Fibroblast of lung (primary cell): ENCODE results near the gene CDC20B. TPM values are rescaled to one million over a fixed set of nuclear protein-coding genes. Genes with fewer than 3 reads are reported as not detected.

Experiments
- DNase-seq, 2 donors: peaks; one replicate each; pipeline versions ENCODE4 v3.0.0 to v3.0.0-alpha.2; 2010; ENCODE audit warnings: low read depth in 2 of 2
- H2AFZ ChIP-seq: 2 replicates; pipeline ENCODE4 v1.5.1; 2012; ENCODE audit warnings: low read length, control low read depth, inconsistent platforms
- H3K27ac ChIP-seq: 2 replicates; pipeline ENCODE4 v1.5.1; 2011; ENCODE audit warnings: low read length, control low read depth; ENCODE audit not compliant: insufficient read depth
- H3K27me3 ChIP-seq: 2 replicates; pipeline ENCODE4 v1.5.1; 2011; ENCODE audit warnings: mild to moderate bottlenecking, low read length; ENCODE audit not compliant: control insufficient read depth, insufficient read depth
- H3K36me3 ChIP-seq: 2 replicates; pipeline ENCODE4 v1.5.1; 2011; ENCODE audit warnings: low read length; ENCODE audit not compliant: control insufficient read depth, insufficient read depth
- H3K4me1 ChIP-seq: 2 replicates; pipeline ENCODE4 v1.5.1; 2011; ENCODE audit warnings: low read length; ENCODE audit not compliant: control insufficient read depth, insufficient read depth; ENCODE audit errors: extremely low read depth
- H3K4me2 ChIP-seq: 2 replicates; pipeline ENCODE4 v1.5.1; 2011; ENCODE audit warnings: low read length, control low read depth; ENCODE audit not compliant: insufficient read depth; ENCODE audit errors: extremely low read depth
- H3K4me3 ChIP-seq, 4 experiments: fragments of 200-600 bp in 1 of 4; sonication (generic) in 1 of 4; replicated peaks in 1 of 4; 2 replicates each; pipeline ENCODE4 v1.5.1; 2011 to 2016; ENCODE audit warnings: low read length in 4 of 4, low read depth in 3 of 4, mild to moderate bottlenecking in 3 of 4, control low read depth in 2 of 4, inconsistent platforms in 1 of 4, mixed read lengths in 1 of 4; ENCODE audit not compliant: insufficient read depth in 1 of 4; ENCODE audit errors: control extremely low read depth in 1 of 4
- H3K79me2 ChIP-seq: 2 replicates; pipeline ENCODE4 v1.5.1; 2012; ENCODE audit warnings: mild to moderate bottlenecking, low read length, inconsistent platforms; ENCODE audit not compliant: control insufficient read depth, insufficient read depth
- H3K9ac ChIP-seq: 2 replicates; pipeline ENCODE4 v1.5.1; 2011; ENCODE audit warnings: mild to moderate bottlenecking, low read length, control low read depth; ENCODE audit not compliant: insufficient read depth
- H3K9me3 ChIP-seq: 2 replicates; pipeline ENCODE4 v1.5.1; 2012; ENCODE audit warnings: low read depth, low read length; ENCODE audit not compliant: control insufficient read depth, insufficient read depth
- H4K20me1 ChIP-seq: 2 replicates; pipeline ENCODE4 v1.5.1; 2011; ENCODE audit warnings: low read length; ENCODE audit not compliant: control insufficient read depth, insufficient read depth; ENCODE audit errors: extremely low read depth
- CTCF ChIP-seq, 2 donors: IDR thresholded peaks in 1 of 2; conservative IDR thresholded peaks in 1 of 2; 1 replicate in 1 of 2; 2 replicates in 1 of 2; pipeline ENCODE4 v1.5.1; 2011 to 2012; ENCODE audit warnings: low read length in 2 of 2, control low read depth in 1 of 2, inconsistent platforms in 1 of 2, low read depth in 1 of 2, mild to moderate bottlenecking in 1 of 2
- EZH2 ChIP-seq: IDR thresholded peaks from 2 replicates; pipeline ENCODE4 v1.5.1; 2012; ENCODE audit warnings: low read length, control low read depth, mild to moderate bottlenecking; ENCODE audit errors: missing control alignments
- polyA plus RNA-seq, 2 donors: library from polyadenylated mRNA; depleted of rRNA in 1 of 2; stranded (reverse) in 1 of 2; unstranded in 1 of 2; fragments of >200 nt; gene quantifications; 2 replicates each; pipeline ENCODE4 v1.2.1, GENCODE V29; 2011 to 2012; ENCODE audit warnings: missing spikeins in 1 of 2
- total RNA-seq: library from RNA; depleted of rRNA; stranded (reverse); fragments of >200 nt; gene quantifications from 2 replicates; pipeline ENCODE4 v1.2.1, GENCODE V29; 2014

CDC20B gene
- total and polyA plus RNA-seq, 2 donors (not counting 1 experiment from before 2014, with no cell fraction given): under 0.01 TPM; not detected in 1

- Histone ChIP-seq H2AFZ (no peak overlapping the region), H3K4me3 (no peak overlapping the region), H3K79me2 (no peaks in the 10 kb centered on the region), H3K9me3 (no peaks in the 10 kb centered on the region), H3K36me3 (no peaks in the 10 kb centered on the region), H4K20me1 (no peaks in the 10 kb centered on the region), H3K4me1 (no peaks in the 10 kb centered on the region), H3K4me2 (no peak overlapping the region), H3K27me3 (peaks cover 16% of the 10 kb centered on the region), H3K9ac (no peak overlapping the region), H3K27ac (no peak overlapping the region)
- no peak for DNase-seq
- TF ChIP-seq CTCF (conservative IDR thresholded peaks at IDR 0.05 in 1 of 2, IDR thresholded peaks at IDR 0.05 in 1 of 2; ENCODE audit: low read depth in 1 of 2, low read length in 2 of 2) (no peak), EZH2 (no peak)
These were observed 15.9 kb upstream of the CDC20B start for GRCh38 chr5:55188656-55189540.

DNA sequence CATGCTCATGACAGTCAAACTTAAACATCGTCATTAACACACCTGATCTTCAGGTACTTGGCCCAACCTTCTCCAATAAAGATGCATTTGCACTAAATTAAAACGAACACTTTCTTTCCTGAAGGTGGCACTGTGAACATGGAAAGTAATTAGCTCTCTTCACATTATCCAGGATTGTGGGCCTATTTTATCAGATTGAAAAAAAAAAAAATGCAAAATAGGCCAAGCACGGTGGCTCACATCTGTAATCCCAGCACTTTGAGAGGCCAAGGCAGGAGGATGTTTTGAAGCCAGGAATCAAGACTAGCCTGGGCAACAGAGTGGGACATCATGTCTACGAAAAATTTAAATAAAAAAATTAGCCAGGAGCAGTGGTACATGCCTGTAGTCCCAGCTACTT is 14.4 kb upstream of the CDC20B start:
- Histone ChIP-seq H3K4me2 (no peak overlapping the region), H4K20me1 (peaks cover 3% of the 10 kb centered on the region), H3K9ac (no peak overlapping the region), H3K4me3 (no peak overlapping the region), H3K4me1 (no peaks in the 10 kb centered on the region), H3K9me3 (no peaks in the 10 kb centered on the region), H3K79me2 (no peaks in the 10 kb centered on the region), H3K27ac (no peak overlapping the region), H3K27me3 (peaks cover 10% of the 10 kb centered on the region), H2AFZ (no peak overlapping the region), H3K36me3 (no peaks in the 10 kb centered on the region)
- no peak for TF ChIP-seq EZH2
- TF ChIP-seq CTCF (conservative IDR thresholded peaks at IDR 0.05 in 1 of 2, IDR thresholded peaks at IDR 0.05 in 1 of 2; ENCODE audit: low read depth in 1 of 2, low read length in 2 of 2): peak in 1 of 2 donors; percentile 22
- DNase-seq: no peak

- Histone ChIP-seq H3K4me2 (no peak overlapping the region), H3K9me3 (no peaks in the 10 kb centered on the region), H3K4me1 (no peaks in the 10 kb centered on the region), H3K27ac (no peak overlapping the region), H3K79me2 (no peaks in the 10 kb centered on the region), H3K27me3 (peaks cover 30% of the 10 kb centered on the region), H3K9ac (no peak overlapping the region), H3K36me3 (no peaks in the 10 kb centered on the region), H2AFZ (no peak overlapping the region), H3K4me3 (no peak overlapping the region), H4K20me1 (peaks cover 3% of the 10 kb centered on the region)
- TF ChIP-seq CTCF (conservative IDR thresholded peaks at IDR 0.05 in 1 of 2, IDR thresholded peaks at IDR 0.05 in 1 of 2; ENCODE audit: low read depth in 1 of 2, low read length in 2 of 2) (no peak), EZH2 (no peak)
- DNase-seq: no peak
These were observed 7.0 kb upstream of the CDC20B start for GRCh38 chr5:55180016-55180415.
